SHP77 treated with DMSO at 0.1 percent for 48 hours (cell line): ENCODE measurements around the gene SBK3.
"Not testable (repeated sequence)": the region's sequence is repeated elsewhere in the genome, so short reads cannot be mapped to it uniquely, and the experiment has no call there.

Source experiments
- DNase-seq: peaks from one replicate; lab custom pipeline; 2025; lab: John Stamatoyannopoulos, UW

SBK3 gene

DNA sequence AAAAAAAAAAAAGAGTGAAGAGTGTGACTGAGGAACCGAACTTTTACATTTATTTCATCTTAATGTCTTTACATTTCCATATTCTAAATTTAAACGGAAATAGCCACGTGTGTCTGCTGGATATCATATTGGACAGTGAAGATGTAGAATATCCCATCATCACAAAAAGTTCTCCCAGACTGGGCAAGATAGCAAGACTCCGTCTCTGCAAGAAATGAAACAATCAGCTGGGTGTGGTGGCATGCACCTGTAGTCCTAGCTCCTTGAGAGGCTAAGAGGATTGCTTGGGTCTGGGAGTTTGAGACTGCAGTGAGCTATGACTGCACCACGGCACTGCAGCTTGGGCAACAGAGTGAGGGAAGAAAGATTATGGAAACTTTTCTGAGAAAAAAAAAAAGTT is 31.4 kb upstream of the SBK3 start:
- no peak for DNase-seq

DNA sequence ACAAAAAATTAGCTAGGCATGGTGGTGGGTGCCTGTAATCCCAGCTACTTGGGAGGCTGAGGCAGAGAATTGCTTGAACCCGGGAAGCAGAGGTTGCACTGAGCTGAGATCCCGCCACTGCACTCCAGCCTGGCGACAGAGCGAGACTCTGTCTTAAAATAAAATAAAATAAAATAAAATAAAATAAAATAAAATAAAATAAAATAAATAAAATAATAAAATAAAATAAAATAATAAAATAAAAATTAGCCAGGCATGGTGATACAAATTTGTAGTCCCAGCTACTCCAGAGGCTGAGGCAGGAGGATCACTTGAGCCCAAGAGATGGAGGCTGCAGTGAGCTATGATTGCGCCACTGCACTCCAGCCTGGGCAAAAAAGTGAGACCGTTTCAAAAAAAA is 28.6 kb upstream of the SBK3 start:
- not testable (repeated sequence) for DNase-seq

DNA sequence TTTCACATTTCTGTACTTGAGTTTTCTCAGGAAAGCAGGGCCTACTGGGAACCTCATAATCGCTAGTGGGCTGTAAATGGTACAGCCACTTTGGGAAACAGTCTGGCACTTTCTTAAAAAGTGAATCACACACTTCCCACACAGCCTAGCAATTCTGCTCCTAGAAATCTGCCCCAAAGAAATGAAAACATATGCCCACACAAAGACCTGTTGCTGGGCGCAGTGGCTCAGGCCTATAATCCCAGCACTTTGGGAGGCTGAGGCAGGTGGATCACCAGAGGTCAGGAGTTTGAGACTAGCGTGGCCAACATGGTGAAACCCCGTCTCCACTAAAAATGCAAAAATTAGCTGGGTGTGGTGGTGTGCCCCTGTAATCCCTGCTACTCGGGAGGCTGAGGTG is 24.1 kb upstream of the SBK3 start:
- not testable (repeated sequence) for DNase-seq

DNA sequence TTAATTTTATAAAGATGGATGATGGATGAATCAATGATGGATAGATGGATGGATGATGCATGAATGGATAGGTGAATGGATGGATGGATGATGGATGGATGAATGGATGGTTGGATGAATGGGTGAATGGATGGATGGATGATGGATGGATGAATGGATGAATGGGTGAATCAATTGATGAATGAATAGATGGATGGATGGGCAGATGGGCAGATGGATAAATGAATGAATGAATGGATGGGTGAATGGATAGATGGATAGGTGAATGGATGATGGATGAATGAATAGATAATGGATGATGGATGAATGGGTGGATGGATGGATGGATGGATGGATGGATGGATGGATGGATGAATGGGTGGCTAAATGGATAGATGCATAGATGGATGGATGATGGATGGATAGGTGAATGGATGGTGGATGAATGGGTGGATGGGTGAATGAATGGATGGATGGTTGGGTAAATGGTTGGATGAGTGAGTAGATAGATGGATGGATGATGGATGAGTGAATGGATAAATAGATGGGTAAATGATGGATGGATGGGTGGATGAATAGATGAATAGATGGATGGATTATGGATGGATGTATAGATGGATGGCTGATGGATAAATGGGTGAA is 22.5 kb upstream of the SBK3 start:
- no peak for DNase-seq

DNA sequence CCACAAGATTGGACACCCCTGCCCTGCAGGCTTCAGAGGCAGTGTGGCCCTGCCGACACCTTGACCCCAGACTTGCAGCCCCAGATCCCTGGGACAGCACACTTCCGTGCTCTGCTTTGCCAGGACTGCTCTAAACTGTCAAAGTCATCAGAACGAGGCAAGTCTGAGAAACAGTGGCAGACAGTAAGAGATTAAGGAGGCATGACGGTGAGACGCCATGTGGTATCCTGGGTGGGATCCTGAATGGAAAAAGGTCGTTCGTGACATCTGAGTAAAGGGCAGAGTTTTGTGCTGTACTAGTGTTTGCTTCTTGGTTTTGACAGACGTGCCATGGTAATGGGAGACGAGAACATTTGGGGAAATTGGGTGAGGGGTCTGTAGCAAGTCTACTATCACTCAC is 21.5 kb upstream of the SBK3 start:
- no peak for DNase-seq

DNA sequence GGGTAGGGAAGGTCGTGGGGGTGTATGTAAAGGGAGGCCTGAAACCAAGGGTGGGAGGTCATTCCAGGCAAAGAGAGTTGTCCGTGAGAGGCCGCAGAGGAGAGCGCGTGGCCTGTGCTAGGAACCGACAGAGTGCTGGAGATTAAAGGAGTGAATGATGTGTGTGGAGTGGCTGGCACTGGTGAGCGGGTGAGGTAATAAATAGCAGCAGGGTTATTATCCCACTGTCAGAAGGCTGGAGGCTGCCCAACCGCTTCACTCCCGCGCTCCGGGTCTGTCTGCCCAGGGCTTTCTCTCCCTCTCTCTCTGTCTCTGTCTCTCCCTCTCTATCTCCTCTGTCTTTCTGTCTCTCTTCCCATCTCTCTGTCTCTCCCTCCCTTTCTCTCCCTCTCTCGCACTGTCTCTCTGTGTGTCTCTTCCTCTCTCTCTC is 17.9 kb upstream of the SBK3 start:
- no peak for DNase-seq

DNA sequence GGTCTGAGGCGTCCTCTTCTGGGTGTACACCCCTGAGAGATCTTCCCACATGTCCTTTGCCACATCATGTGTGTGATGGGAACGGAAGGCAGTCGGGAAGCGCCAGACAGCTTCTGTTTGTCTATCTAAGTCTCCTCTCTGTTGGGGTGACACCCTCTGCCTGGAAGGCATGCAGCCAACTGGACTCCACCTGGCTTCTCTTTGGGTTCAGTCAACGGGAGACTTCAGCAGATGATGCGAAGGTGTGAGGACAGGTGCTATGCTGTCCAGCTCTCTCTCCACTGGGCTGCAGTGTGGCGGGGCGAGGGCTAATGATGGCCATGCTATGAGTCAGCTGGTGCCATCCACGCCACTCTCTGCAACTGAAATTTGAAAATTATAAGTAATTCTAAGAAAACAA is 14.3 kb upstream of the SBK3 start:
- no peak for DNase-seq

DNA sequence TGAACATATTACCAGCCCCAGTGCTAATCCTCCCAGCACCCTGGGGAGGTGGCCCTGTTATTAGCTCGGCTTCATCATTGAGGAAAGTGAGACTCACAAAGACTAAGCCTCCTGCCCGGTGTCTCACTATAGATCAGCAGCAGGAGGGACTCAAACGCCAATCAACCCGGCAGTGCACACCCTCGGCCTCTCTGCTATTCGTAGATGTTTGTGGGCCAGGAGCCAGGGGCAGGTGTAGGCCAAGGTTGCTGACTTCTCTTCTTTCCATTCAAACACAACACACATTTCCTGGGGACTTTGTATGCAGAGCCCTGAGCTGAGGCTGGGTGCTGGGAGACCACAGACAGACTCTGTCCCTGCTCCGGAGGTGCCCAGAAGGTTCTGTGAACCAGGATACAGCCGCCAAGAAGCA is 9.4 kb upstream of the SBK3 start:
- no peak for DNase-seq

DNA sequence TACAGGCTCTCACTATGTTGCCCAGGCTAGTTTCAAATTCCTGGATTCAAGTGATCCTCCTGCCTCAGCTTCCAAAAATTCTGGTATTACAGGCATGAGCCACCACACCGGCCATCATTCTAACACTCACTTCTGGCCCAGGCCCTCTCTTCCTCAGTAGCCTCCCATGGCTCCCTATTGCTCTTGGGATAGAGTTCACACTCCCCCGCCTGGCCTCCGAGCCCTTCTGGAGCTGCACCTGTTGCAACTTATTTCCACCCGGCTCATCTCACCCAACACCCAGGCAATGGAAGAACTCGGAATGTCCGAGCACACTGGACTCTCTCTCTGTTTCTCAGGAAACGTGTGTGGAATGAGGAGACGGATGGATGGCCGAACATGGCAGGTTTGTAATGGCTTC is 9.0 kb upstream of the SBK3 start:
- DNase-seq: no peak

DNA sequence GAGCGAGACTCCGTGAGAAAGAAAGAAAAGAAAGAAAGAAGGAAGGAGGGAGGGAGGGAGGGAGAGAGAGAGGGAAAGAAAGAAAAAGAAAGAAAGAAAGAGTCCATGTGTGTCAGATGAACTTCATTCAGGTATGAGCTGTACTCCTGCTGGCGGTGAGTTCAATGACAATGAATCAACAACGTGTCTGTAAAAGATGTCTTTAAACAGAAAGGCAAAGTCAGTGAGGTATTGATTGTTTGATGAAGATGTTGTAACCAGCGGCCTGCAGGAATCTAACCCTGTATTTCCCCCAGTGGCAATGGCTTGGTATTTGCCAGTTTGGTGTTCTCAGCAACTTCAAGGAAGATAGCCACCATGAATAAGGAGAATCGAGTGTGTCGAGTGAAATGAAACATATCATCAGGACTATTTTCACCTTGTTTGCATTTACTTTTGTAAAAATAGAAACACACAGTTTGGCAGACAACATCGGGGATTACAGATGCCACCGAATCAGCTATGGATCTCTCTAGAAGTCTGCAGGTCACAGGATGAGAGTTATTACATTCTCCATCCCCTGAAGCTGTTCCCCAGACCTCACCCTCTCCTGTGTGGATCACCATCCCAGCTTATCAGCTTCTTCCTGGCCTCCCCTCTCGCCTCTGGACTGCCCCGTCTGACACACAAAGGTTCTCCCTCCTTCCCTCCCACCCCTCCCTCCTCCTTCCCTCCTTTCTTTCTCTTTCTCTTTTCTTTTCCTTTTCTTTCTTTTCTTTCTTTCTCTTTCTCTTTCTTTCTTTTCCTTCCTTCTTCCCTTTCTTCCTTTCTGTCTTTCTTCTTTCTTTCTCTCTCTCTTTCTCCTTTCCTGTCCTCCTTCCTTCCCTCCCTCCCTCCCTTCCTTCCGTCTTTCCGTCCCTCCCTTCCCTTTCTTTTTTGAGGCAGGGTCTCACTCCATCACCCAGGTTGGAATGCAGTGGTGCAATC is 8.2 kb upstream of the SBK3 start:
- DNase-seq: no peak

DNA sequence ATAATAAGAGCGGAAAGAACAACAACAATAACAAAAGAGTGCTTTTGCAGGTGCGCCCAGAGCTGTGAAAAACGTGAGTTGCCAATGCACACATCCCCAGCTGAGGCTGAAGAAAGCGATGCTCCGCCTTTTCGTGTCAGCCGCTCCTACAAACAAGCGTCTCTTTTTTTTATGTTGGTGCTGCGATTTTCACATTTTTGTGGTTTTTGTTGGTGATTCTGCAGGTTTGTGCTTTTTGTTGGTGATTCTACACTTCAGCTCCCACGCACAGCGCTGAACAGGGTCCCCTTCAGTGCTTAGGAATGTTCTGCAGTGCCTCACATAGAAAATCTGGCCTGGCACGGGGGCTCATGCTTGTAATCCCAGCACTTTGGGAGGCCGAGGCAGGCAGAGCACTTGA is 7.3 kb upstream of the SBK3 start:
- no peak for DNase-seq

DNA sequence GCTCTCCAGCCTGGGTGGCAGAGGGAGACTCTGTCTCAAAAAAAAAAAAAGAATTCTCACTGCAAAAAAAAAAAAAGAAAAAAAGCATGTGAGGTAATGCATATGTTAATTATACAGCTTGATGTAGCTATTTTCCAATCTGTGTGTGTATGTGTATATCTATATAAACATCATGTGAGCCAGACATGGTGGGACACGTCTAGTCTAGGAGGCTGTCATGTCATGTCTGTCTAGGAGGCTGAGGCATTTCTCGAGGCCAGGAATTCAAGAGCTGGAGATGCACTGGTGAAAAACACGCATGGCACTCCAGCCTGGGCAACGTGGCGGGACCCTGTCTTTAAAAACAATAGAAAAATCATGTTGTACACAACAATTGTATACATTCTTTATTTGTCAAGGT is 6.9 kb upstream of the SBK3 start:
- DNase-seq: no peak

DNA sequence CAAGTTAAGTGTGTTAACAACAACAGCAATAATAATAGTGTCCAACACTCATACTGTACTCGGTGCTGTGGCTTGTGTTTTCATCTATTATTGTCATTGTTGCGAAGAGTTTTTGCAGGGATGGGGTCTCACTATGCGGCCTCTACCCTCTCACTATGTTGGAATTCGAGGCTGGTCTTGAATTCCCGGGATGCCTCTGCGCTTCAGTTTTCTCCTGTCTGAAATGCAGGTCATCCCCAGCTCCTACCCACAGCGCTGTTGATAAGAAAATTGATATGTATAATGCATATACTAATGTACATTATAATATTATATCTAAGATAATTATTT is 4.9 kb upstream of the SBK3 start:
- peak; percentile 20 for DNase-seq

DNA sequence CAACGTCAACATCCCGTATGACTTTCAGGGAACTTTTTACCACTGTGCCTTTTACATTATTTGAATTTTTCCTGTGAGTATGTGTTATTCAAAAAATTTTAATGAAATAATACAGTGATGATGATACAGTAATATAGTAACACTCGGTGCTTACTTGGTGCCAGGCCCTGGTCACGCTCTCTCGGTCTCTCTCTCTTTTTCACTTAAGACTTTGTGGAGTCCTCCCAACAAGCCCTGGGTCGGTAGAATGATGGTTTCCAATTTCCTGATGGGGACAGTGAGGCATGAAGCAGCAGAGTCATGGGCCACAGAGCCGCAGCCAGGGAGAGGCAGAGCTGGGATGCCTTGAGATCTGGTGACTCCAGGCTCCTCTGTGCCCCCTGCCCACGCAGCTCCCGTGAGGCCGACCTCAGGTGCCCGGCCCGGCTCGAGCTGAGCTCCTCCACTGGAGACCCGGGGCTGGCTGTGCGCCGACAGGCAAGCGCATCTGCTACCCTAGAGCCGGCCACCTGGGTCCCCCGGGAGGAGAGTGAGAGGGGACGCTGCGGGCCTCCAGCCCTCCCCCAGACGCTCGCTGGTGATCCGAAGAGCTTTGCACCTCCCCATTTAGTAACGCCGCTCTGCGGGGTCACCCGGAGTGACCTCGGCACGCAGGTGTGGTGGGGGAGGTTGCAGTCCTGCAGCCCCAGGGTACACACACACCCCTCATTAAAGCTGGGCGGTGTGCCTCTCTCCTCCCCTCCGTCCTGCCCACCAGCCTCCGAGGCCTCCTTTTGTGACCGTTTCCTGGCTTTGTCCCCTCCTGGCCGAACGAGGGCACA is 4.4 kb upstream of the SBK3 start:
- peak; percentile 11 for DNase-seq

DNA sequence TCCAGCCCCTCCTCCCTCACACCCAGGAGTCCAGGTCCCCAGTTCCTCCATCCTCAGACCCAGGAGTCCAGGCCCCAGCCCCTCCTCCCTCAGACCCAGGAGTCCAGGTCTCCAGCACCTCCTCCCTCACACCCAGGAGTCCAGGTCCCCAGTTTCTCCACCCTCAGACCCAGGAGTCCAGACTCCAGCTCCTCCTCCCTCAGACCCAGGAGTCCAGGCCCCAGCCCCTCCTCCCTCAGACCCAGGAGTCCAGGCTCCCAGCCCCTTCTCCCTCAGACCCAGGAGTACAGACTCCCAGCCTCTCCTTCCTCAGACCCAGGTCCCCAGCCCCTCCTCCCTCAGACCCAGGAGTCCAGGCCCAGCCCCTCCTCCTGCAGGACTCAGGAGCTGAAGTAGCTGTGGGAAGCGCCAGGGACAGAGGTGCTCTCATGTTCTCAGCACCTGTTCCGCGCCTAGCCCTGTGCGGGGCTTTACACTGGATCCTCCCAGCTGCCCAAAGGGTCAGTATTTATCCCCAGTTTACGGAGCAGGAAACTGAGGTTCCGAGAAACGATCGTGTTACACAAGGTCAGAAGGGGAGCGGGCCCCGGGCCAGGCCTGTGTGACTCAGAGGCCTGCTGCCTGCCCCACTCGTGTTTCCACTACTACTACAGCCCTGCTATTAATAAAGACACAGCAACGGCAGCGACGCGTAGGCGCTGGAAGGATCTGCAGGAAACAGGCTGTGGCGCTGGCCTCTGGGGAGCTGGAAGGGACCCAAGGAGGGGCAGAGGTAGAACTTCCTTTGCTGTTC is 1.7 kb upstream of the SBK3 start:
- no peak for DNase-seq

DNA sequence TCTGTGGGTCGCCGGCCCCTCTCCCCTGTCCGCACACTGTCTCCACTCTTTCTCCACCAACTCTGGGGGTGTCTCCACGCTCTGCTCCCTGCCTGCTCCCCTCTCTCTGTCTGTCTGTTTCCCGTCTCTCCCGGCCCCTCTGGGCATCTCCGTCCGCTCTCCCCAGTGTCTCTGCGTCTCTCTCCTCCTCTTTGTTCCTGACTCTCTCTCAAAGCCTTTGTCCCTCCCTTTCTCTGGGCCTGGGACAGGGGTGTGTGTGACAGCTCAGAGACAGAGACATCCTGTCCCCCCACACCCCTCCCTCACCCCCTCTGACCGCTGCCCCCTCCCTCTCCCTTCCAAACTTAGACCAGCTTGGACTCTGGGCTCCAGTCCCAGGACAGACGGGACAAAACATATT is 668 bp upstream of the SBK3 start:
- DNase-seq: no peak

DNA sequence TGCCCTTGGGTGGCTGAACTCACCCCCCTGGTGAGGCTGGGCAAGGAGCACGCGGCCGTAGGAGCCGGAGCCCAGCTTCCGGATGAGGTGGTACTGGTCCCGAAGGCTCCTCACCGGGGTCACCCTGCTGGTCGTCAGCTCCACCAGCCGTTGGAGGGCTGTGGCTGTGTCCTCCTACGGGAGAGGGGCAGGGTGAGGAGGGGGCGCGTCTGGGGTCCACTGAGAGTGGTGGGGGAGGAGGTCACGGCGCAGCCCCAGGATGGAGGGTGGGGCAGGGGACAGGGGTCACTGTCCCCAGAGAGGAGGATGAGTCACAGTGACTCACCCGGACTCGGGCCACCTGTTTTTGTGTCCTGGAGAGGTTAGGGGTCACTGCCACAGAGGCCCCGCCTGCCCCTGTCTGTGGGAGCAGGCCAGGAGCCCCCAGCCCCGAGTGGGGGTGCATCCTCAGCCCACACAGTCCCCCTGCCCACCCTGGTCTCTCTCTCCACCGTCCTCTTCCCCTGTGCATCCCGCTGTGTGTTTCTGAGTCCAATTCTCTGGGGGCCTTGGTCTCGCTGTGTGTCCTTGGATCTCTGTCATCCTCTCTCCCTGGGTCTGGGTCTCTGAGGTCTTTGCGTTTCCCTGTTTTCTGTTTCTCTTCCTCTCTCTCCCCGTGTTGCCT is 435 bp downstream of the SBK3 start:
- no peak for DNase-seq

DNA sequence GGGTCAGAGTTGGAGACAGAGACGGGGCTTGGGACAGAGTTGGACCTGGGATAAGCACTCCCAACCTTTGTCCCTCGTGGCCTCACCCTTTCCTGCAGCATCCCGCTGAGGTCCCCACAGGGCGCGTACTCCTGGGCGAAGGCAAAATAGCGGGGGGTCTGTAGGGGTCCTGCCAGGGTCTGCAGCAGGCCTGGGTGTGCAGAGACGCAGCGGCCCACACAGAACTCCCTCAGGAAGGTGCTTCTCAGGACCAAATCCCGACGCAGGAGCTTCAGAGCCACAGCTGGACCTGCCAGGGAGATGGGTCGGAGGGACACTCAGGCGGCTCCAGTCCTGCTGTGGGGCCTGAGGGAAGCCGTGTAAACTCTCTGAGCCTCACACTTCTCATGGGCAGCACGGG is 1.3 kb downstream of the SBK3 start:
- no peak for DNase-seq

DNA sequence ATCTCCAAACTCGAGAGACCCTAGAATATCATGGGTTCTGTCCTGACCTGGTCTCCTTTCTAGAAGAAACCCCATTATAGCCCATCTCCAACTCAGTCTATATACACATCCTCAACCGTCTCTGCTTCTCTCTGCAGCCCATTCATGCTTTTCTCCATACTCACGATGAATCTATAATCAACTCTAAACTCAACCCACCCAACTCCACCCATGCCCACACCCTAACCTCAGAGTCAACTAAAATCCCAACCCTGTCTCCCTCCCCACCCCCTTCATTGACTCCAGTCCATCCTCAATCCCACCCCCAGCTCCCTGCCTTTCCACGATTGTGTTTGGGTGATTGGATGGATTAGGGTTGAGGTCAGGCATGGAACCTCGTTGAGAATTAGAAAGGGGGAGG is 1.8 kb downstream of the SBK3 start:
- DNase-seq: no peak

DNA sequence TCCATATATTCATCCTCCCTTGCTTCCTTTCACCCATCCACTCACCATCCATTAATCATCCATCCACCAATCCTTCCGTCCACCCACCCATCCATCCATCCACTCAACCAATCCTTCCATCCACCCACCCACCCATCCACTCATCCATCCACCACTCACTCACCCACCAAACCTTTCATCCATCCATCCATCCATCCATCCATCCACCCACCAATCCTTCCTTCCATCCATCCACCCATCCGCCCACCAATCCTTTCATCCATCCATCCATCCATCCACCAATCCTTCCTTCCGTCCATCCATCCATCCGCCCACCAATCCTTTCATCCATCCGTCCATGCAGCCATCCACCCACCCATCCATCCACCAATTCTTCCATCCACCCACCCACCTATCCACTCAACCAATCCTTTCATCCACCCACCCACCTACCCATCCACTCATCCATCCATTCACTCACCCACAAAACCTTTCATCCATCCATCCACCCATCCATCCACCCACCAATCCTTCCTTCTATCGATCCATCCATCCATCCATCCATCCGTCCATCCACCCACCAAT is 3.0 kb downstream of the SBK3 start:
- no peak for DNase-seq

DNA sequence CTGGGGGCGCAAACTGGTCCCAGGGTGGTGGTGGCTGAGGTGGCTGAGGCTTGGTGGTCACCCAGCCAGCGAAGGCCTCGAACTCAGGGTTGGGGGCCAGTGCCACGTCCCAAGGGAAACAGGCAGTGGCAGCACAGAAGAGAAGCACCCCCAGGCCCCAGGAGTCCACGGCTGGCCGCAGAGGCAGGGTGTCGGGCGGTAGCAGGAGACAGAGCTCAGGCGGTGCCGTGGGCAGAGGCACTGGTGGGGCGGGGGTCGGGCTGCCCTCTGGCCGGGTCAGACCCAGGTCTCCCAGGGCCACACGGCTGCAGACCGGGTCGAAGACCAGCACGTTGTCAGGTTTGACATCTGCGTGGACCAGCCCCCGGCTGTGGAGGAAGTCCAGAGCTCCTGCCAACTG is 4.3 kb downstream of the SBK3 start:
- DNase-seq: no peak
